HEK293 (cell line): Measurements from ENCODE around the gene TMEM233.
A peak's percentile ranks its signal among the peaks of the same experiment; 100 is the strongest.

Experiments used
- ELK4 ChIP-seq: IDR thresholded peaks from 2 replicates; pipeline ENCODE4 v1.6.1; 2011; ENCODE audit warnings: mild to moderate bottlenecking, low read depth, low read length, borderline replicate concordance
- GLI2 ChIP-seq: fragments of 450-650 bp; formaldehyde crosslinking; IDR thresholded peaks from 2 replicates; pipeline ENCODE4; 2017; ENCODE audit warnings: missing biosample characterization, missing genetic modification characterization, low read depth, borderline replicate concordance
- GLIS2 ChIP-seq: fragments of 450-650 bp; formaldehyde crosslinking; IDR thresholded peaks from 2 replicates; pipeline ENCODE4 v1.5.1; 2016; ENCODE audit warnings: missing biosample characterization, missing genetic modification characterization
- HOXD13 ChIP-seq: sonication (generic); formaldehyde crosslinking; IDR thresholded peaks from 2 replicates; pipeline ENCODE4 v1.8.0; 2022; ENCODE audit warnings: missing genetic modification reagents, borderline replicate concordance
- IKZF3 ChIP-seq: fragments of 450-650 bp; IDR thresholded peaks from 2 replicates; pipeline ENCODE4 v1.5.0; 2018; ENCODE audit warnings: missing biosample characterization, mild to moderate bottlenecking, missing genetic modification characterization, moderate library complexity
- KLF1 ChIP-seq: fragments of 450-650 bp; formaldehyde crosslinking; IDR thresholded peaks from 2 replicates; pipeline ENCODE4 v1.5.1; 2016; ENCODE audit warnings: missing biosample characterization, missing genetic modification characterization
- KLF10 ChIP-seq: fragments of 450-650 bp; IDR thresholded peaks from 2 replicates; pipeline ENCODE4 v1.5.1; 2018; ENCODE audit warnings: missing biosample characterization, mild to moderate bottlenecking, missing genetic modification characterization
- KLF9 ChIP-seq: fragments of 450-650 bp; formaldehyde crosslinking; IDR thresholded peaks from 2 replicates; pipeline ENCODE4 v1.5.1; 2016; ENCODE audit warnings: missing biosample characterization, missing genetic modification characterization, low read depth
- PBX3 ChIP-seq: sonication (generic); formaldehyde crosslinking; IDR thresholded peaks from 2 replicates; pipeline ENCODE4 v1.8.1; 2022; ENCODE audit warnings: mild to moderate bottlenecking, moderate library complexity, missing genetic modification reagents
- RBAK ChIP-seq: fragments of 450-650 bp; formaldehyde crosslinking; IDR thresholded peaks from 2 replicates; pipeline ENCODE4 v1.5.1; 2016; ENCODE audit warnings: missing biosample characterization, missing genetic modification characterization
- YY1 ChIP-seq: fragments of 450-650 bp; formaldehyde crosslinking; IDR thresholded peaks from 2 replicates; pipeline ENCODE4 v1.5.1; 2018; ENCODE audit warnings: missing biosample characterization, missing genetic modification characterization
- ZBTB49 ChIP-seq: fragments of 450-650 bp; formaldehyde crosslinking; IDR thresholded peaks from 2 replicates; pipeline ENCODE4 v1.5.1; 2016; ENCODE audit warnings: missing biosample characterization, missing genetic modification characterization, low read depth
- ZBTB7A ChIP-seq: fragments of 450-650 bp; formaldehyde crosslinking; IDR thresholded peaks from 2 replicates; pipeline ENCODE4 v1.5.1; 2016; ENCODE audit warnings: low read depth, missing biosample characterization, missing genetic modification characterization
- ZEB2 ChIP-seq: fragments of 450-650 bp; formaldehyde crosslinking; IDR thresholded peaks from 2 replicates; pipeline ENCODE4 v1.5.1; 2016; ENCODE audit warnings: missing biosample characterization, missing genetic modification characterization
- ZFP3 ChIP-seq: fragments of 450-650 bp; formaldehyde crosslinking; IDR thresholded peaks from 2 replicates; pipeline ENCODE4 v1.5.1; 2016; ENCODE audit warnings: low read depth, missing biosample characterization, missing genetic modification characterization
- ZNF211 ChIP-seq: fragments of 450-650 bp; formaldehyde crosslinking; IDR thresholded peaks from 2 replicates; pipeline ENCODE4 v1.5.1; 2016; ENCODE audit warnings: low read depth, missing biosample characterization, missing genetic modification characterization
- ZNF223 ChIP-seq: fragments of 450-650 bp; formaldehyde crosslinking; IDR thresholded peaks from 2 replicates; pipeline ENCODE4 v1.5.1; 2016; ENCODE audit warnings: missing biosample characterization, missing genetic modification characterization
- ZNF341 ChIP-seq: fragments of 450-650 bp; formaldehyde crosslinking; IDR thresholded peaks from 2 replicates; pipeline ENCODE4; 2016; ENCODE audit warnings: low read depth, missing biosample characterization, missing genetic modification characterization
- ZNF501 ChIP-seq: fragments of 450-650 bp; formaldehyde crosslinking; IDR thresholded peaks from 2 replicates; pipeline ENCODE4 v1.5.1; 2016; ENCODE audit warnings: missing biosample characterization, missing genetic modification characterization
- ZNF518A ChIP-seq: fragments of 450-650 bp; formaldehyde crosslinking; conservative IDR thresholded peaks from 2 replicates; pipeline ENCODE4 v1.5.1; 2016; ENCODE audit warnings: low read depth, missing biosample characterization, missing genetic modification characterization
- ZNF596 ChIP-seq: fragments of 450-650 bp; IDR thresholded peaks from 2 replicates; pipeline ENCODE4 v1.5.0; 2018; ENCODE audit warnings: missing biosample characterization, mild to moderate bottlenecking, missing genetic modification characterization, moderate library complexity
- ZNF600 ChIP-seq: fragments of 450-650 bp; formaldehyde crosslinking; IDR thresholded peaks from 2 replicates; pipeline ENCODE4 v1.5.1; 2016; ENCODE audit warnings: missing biosample characterization, missing genetic modification characterization
- ZNF629 ChIP-seq: fragments of 450-650 bp; formaldehyde crosslinking; IDR thresholded peaks from 2 replicates; pipeline ENCODE4 v1.5.1; 2017; ENCODE audit warnings: missing biosample characterization, missing genetic modification characterization
- ZNF664 ChIP-seq: fragments of 450-650 bp; formaldehyde crosslinking; IDR thresholded peaks from 2 replicates; pipeline ENCODE4 v1.5.1; 2016; ENCODE audit warnings: missing biosample characterization, missing genetic modification characterization
- ZNF701 ChIP-seq: fragments of 450-650 bp; formaldehyde crosslinking; IDR thresholded peaks from 2 replicates; pipeline ENCODE4 v1.5.1; 2016; ENCODE audit warnings: missing biosample characterization, missing genetic modification characterization
- ZNF791 ChIP-seq: fragments of 450-650 bp; formaldehyde crosslinking; IDR thresholded peaks from 2 replicates; pipeline ENCODE4 v1.5.1; 2016; ENCODE audit warnings: missing biosample characterization, missing genetic modification characterization
- TF ChIP-seq, protein P1 (sequence below): fragments of 450-650 bp; formaldehyde crosslinking; conservative IDR thresholded peaks from 2 replicates; pipeline ENCODE4 v1.5.1; 2016; ENCODE audit warnings: low read depth, missing biosample characterization, missing genetic modification characterization

TMEM233 gene

GRCh38 chr12:119667577-119668323, 74.2 kb downstream of the TMEM233 start, which contains the start of gene PRKAB1 (continued):
- TF ChIP-seq ZNF518A (tag by site-specific recombination) (peak; percentile 99), ZNF629 (peak; percentile 82), KLF1 (tag by site-specific recombination) (peak; percentile 36), ZNF600 (tag by site-specific recombination) (peak; percentile 91), GLIS2 (tag by site-specific recombination) (peak; percentile 44; the same call in 1 of the 2 replicates), IKZF3 (tag by site-specific recombination) (0 out of 2 replicates have a peak, but pooled peaks have one; percentile 8), ZNF791 (tag by site-specific recombination) (no peak), ZNF211 (no peak), HOXD13 (no peak), ZNF501 (peak; percentile 77; the same call in 1 of the 2 replicates), ZNF664 (no peak), ZFP3 (no peak), ELK4 (peak; percentile 70; the same call in 1 of the 2 replicates), GLI2 (tag by site-specific recombination) (no peak), ZNF701 (no peak), ZEB2 (tag by site-specific recombination) (peak; percentile 86), ZBTB7A (tag by site-specific recombination) (0 out of 2 replicates have a peak, but pooled peaks have one; percentile 44), ZBTB49 (no peak), KLF10 (tag by site-specific recombination) (no peak), ZNF596 (tag by site-specific recombination) (no peak), RBAK (tag by site-specific recombination) (no peak), ZNF223 (0 out of 2 replicates have a peak, but pooled peaks have one; percentile 5), YY1 (tag by site-specific recombination) (peak; percentile 59; the same call in 1 of the 2 replicates), PBX3 (peak; percentile 61; the same call in 1 of the 2 replicates), ZNF341 (tag by site-specific recombination) (peak; percentile 32; the same call in 1 of the 2 replicates), KLF9 (tag by site-specific recombination) (peak; percentile 77)
- TF ChIP-seq, protein P1, sequence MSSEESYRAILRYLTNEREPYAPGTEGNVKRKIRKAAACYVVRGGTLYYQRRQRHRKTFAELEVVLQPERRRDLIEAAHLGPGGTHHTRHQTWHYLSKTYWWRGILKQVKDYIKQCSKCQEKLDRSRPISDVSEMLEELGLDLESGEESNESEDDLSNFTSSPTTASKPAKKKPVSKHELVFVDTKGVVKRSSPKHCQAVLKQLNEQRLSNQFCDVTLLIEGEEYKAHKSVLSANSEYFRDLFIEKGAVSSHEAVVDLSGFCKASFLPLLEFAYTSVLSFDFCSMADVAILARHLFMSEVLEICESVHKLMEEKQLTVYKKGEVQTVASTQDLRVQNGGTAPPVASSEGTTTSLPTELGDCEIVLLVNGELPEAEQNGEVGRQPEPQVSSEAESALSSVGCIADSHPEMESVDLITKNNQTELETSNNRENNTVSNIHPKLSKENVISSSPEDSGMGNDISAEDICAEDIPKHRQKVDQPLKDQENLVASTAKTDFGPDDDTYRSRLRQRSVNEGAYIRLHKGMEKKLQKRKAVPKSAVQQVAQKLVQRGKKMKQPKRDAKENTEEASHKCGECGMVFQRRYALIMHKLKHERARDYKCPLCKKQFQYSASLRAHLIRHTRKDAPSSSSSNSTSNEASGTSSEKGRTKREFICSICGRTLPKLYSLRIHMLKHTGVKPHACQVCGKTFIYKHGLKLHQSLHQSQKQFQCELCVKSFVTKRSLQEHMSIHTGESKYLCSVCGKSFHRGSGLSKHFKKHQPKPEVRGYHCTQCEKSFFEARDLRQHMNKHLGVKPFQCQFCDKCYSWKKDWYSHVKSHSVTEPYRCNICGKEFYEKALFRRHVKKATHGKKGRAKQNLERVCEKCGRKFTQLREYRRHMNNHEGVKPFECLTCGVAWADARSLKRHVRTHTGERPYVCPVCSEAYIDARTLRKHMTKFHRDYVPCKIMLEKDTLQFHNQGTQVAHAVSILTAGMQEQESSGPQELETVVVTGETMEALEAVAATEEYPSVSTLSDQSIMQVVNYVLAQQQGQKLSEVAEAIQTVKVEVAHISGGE (tag by site-specific recombination) = peak; percentile 98
